ACHN (cell line): ENCODE data around the gene PNPT1.
"Not testable (repeated sequence)": the region's sequence is repeated elsewhere in the genome, so short reads cannot be mapped to it uniquely, and the experiment has no call there.

ENCODE experiments used
- DNase-seq: peaks from one replicate; pipeline ENCODE4 v3.0.0-alpha.2; 2015
- in situ Hi-C: cut with HindIII; loops from 2 replicates; pipeline ENCODE4 v1.10.0; 2017; ENCODE audit warnings: low sequenced_read_pairs, low pct_ligation_motif_present, low pct_unique_long_range_greater_than_20kb

Gene PNPT1

DNA sequence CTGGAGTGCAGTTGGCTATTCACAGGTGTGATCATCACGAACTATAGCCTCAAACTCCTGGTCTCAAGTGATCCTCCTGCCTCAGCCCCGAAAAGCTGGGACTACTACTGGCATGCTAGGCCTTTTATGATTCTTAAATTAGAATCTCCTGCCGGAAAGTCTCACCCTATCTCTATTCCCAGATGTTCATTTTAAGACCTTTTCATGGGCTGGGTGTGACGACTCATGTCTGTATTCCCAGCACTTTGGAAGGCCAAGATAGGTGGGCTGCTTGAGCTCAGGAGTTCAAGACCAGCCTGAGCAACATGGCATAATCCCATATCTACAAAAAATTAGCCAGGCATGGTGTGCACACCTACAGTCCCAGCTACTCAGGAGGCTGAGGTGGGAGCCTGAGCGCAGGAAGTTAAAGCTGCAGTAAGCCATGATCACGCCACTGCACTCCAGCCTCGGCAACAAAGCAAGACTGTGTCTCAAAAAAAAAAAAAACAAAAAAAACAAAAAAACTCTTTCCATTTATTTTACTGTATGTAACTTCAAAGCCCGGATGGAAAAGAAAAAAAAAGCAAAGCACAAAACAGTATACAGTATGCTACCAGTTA, 84.3 kb downstream of the PNPT1 start:
- in situ Hi-C loops = no loop called here
- DNase-seq = no peak

DNA sequence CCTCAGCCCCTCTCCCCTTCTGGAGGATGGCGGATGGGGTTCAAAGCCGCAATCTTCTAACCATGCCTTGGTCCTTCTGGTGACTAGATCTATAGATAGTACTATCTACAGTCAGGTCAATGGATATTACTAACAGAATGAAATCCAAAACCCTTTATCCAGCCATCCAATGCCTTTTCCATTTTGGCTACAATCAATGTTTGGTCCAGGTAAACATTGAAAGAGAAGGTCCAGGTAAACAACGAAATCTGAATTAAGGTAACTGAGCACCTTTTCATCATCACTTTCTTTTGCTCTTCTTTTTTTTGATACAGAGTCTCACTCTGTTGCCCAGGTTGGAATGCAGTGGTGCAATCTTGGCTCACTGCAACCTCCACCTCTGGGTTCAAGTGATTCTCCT, 85.9 kb downstream of the PNPT1 start:
- DNase-seq = no peak
- in situ Hi-C loops = no loop called here

DNA sequence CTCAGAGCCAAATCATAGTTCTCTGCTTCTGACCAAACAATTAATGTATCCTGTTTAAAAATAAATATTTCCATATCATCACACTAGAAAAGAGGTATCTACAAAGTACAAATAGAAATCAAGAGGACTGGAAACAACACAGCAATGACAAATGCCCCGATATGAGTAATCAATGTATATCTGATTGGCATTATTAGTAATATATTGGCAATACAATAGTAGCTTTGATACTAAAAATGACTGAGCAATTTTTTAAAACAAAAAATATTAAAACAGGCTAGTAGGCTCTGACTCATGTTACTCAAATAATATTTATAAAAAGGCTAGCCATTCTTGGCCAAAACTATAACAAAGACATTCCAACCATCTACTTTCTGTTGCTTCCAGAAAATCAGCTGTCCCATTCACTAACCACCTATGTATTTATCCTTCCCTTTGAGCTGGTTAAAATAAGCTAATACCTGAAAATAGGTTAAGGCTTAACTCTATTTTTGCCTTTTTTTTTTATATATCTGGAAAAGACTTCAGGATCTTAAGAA, 89.5 kb downstream of the PNPT1 start:
- DNase-seq = no peak
- in situ Hi-C loops = no loop called here

DNA sequence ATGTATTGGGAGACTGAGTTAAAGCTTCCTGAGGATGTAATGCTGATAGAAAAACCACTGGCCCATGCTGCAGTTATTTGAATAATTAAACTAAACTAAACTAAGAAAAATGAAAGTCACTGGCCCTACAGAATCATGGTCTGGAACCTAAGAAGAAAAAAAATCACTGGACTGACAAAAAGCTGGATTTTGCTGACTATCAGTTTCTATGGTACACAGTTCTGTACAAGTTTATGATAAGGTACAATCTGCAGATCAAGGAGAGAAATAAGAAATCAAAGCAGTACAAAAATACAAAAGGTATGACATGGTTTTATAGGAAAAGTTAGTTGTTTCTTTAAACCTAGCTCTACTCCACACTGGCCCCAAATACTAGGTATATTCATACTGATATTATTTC, 91.8 kb downstream of the PNPT1 start:
- no peak for DNase-seq
- in situ Hi-C loops = no loop called here

DNA sequence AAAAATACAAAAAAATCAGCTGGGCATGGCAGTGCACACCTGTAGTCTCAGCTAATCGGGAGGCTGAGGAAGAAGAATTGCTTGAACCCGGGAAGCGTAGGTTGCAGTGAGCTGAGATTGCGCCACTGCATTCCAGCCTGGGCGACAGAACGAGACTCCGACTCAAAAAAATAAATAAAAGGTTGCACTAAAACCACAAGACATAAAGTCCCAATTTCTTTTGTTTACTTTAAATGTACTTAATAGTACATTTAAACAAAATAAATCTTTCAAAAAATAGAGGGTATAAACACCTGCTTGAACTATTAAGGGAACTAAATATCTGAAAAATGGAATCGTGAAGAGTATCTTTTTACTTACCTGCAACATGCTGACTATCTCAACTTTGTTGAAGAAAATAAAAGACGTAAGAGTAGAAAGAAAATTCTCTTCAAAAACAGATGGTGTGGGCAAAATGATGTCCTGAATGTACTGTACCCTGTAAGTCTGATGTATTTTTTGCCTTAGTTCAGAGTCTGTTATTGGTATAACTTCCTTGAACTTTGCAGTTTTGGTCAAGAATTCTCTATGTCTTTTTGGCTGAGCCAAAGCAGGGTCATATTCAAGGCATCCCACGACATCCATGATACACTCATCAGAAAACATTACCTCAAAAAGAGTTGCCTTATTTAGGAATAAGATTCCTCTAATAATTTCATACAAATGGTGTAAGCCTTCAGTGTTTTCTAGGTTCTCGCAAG, 95.4 kb downstream of the PNPT1 start:
- no peak for DNase-seq
- in situ Hi-C loops = no loop called here

DNA sequence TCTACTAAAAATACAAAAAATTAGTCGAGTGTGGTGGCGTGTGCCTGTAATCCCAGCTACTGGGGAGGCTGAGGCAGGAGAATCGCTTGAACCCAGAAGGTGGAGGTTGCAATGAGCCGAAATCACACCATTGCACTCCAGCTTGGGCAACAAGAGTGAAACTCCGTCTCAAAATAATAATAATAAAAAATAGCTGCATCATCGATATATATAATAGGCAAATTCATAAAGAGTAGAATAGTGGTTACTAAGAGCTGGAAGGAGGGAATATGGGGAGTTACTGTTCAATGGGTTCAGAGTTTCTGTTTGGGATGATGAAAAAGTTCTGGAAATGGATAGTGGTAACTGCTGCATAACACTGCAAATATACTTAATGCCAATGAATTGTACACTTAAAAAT, 96.8 kb downstream of the PNPT1 start:
- DNase-seq, in situ Hi-C loops: not testable (repeated sequence)

DNA sequence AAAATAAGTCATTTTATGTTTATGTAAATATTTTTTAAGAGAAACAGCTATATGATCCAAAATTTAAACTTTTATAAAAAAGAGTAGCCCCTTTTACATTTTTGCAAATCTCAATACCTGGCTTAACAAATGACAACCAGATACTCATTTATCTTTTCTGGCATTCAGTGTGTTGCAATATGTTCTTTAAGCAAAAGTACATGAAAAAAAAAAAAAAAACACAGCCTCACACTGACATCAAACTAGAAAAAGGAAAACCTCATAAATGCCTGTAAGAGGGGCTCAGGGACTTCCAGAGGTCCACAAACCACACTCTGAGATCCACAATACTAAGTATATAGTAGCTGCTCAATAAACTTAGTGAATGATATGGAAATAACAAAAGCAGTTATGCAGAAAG, 98.1 kb downstream of the PNPT1 start:
- in situ Hi-C loops = no loop called here
- no peak for DNase-seq

DNA sequence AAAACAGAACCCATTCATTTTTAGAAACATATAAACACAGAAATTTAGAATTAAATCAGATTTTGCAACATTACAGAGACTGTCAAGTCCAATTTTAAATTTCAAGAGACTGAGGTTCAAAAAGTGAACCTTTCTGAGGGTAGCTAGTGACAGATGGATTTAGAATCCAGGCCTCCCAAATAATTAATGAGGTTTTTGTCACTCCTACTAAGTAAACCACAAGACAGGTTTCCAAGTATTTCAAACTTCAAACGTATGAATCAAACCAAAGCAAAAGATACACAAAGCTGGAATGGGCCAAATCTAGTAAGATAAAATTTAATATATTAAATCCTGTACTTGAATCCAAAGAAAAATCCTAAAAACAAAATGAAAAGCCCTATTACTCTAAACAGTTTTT, 101.5 kb downstream of the PNPT1 start:
- no peak for DNase-seq
- in situ Hi-C loops = no loop called here

DNA sequence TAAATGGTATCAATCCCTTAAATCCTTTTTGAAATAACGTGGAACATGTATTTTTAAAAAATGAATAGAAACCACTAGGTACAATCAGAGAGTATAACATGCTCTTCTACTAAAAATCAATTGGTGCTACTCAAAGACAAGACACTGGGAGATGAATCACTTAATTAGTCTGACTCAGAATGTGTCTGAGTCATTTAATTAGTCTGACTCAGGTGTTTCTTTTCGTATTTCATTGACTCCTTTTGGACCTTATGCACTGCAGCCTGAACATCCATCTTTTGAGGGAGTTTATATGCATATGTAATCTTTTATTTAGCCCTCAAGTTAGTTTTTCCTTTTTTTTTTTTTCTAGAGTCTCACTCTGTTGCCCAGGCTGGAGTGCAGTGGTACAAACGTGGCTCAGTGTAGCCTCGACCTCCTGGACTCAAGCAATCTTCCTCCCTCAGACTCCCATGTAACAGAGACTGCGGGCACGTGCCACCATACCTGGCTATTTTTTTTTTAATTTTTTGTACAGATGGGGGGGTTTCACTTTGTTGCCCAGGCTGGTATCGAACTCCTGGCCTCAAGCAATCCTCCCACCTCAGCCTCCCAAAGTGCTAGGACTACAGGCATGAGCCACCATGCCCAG, 102.7 kb downstream of the PNPT1 start:
- DNase-seq = peak; percentile 38
- in situ Hi-C loops = no loop called here

DNA sequence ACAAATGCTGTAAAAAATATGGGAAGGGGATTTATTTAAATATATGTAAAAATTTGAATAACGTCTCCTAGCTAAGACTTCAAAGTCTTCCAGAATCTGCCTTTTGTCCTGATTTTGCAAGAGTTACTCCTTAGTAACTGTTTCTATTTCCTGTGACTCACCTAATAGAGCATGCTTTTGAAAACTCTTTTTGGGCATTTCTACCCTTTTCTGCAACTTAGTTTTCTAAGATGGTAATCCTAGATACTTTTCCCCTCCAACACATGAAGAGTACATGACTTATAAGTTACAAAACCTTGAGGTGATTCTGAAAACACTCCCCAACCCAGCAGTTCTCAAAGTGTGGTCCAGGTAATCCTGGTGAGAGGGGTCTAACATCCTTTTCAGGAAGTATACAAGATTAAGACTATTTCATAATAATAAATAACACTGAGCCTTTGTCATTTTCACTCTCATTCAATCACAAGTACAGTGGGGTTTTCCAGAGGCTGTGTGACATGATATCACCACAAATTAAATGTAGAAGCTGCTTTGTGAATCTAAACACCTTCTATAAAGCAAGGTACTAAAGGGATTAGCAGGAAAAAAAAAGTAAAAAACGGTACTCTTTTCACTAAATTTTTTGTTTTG, 108.1 kb downstream of the PNPT1 start:
- DNase-seq = peak; percentile 26
- in situ Hi-C loops = no loop called here
